ENCODE results near the gene WNT10A.
"Not testable (repeated sequence)": the region's sequence is repeated elsewhere in the genome, so short reads cannot be mapped to it uniquely, and the experiment has no call there.

The WNT10A gene

DNA sequence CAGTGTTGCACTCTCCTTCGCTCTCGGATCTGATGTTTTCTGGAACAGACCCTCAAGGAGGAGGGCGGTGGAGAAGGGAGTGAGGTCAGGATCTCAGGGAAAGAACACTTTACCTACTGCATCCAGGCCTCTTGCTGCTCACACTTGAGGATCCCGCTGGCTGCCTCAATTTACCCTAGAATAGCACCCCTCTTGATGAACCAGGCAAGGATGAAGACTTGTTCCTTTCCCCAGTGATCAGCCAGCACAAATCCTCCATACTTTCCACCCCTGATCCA lies 14.2 kb downstream of the WNT10A start:
- no peak for DNase-seq

DNA sequence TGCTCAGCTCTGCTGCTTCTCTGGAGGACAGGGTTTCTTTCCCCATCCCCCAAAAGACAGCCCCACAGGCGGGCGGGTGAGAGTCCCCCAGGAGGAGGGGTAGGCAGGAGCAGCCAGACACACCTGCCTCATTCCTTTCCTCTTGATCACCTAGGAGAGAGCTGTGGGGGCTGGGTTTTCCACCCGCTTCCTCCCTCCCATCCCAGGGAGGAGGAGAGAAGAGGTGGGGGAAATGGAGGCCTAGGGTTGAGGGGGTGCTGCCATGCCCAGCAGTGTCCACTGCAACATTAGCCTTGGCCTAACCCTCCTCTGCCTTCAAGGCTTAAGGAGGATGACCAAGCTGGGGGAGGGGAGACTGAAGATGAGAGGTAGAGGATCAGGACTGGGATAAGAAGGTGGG lies 14.7 kb downstream of the WNT10A start:
- no peak for DNase-seq

DNA sequence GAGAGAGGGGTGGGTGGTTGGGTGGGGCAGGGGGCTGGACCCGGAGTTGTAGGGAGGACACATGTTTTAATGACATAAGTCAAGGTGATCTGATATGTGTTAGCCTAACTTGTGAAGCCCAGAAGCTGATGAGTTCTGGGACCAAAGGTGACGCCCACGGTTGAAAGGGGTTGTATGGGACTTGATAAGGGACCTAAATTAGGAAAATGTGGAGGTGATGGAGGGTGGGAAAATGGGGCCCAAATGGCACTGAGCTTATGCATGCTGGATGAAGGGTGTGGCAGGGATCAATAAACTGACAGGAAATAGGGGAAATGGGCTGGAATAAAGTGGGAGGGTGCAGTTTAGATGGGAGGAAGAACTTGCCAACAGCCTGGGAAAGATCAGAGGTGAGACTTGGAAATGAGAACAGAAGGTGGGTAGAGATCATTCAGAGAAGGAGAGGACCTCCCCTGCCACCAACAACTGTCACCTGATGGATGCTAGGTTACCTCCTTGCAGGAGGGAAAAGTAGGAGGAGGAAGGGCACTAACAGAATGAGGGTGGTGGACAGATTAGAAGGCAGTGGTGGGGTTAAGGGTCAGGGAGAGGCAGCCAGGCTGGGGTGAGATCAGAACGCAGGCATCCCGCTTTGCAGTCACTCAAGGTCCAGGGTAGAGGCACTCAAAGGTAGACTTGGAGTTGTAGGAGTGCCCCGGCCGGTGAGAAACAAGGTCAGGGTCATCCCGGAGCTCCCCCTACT lies 15.3 kb downstream of the WNT10A start:
- DNase-seq = no peak

DNA sequence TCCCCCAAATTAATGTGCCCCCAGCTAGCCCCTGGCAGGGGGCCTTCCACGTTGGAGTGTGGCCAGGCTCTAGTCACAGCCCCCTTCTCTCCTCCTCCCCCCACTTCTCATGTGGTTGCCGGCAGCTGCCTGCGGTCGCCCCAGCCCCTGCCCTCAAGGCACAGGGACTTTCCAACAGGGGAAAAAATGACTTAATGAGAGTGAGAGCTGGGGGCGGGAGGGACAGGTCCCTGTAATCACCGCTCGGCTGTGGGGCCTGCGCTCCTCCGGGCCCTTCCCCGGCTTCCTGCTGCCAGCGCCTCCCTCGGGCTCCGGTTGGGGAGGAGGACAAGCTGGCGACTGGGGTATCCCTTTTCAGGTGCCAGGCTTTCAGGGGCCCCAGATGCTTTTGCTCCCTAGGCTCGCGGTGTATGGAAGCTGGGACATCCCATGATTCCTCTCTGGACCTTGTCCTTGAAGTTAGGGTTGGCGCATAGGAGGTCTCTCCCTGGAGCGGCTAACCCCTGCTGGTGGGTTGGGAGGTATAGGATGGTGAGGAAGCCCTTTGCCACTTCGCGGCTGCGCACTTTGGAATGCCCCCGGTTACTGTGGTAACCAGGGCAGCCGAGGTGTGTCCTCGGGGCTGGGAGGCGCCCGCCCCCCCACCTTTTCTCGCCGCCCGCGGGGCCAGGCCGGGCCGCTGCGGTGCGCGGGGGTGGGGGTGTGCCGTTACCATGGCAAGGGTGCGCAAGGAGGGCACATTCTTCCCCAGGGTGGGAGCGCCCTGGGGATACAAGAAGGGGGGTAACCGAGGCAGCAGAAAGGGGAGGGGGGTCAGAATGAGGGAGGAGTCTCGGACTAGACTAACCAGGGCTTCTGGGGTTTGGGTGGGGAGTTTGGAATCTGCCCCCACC lies 16.1 kb downstream of the WNT10A start:
- no peak for DNase-seq

DNA sequence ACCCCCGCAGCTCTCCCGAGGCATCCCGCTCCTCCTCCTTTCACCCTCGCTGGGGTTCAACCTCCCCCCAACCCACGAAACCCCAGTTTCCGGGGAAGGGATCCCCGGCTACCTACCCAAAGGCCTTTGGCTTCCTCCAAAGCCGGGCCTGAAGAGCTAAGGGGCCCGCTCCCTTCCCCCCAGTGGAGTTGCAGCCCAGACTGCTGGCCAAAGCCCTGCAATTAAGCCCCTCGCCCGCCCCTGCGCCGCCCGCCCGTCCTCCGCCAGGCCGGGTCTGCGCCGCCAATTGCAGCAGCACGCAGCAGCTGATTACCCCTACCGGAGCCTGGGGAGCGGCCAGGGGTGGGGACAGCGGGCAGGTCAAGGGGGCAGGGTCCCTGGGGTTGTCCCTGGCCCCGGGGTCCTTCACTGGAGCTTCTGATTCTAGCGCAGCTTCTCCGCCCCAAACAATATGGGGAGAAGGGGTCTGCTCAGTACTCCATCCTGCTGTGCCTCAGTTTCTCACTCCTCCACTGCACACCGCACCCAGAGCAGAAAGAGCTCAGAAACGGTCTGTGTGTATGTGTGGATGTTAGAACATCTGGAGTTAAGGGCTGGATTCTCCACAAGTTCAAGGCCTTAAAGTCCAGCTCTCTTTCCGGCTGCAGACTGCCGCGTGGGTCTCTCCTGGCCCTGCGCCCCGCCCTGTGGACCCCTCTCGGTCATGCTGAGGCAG lies 16.9 kb downstream of the WNT10A start:
- no peak for DNase-seq

DNA sequence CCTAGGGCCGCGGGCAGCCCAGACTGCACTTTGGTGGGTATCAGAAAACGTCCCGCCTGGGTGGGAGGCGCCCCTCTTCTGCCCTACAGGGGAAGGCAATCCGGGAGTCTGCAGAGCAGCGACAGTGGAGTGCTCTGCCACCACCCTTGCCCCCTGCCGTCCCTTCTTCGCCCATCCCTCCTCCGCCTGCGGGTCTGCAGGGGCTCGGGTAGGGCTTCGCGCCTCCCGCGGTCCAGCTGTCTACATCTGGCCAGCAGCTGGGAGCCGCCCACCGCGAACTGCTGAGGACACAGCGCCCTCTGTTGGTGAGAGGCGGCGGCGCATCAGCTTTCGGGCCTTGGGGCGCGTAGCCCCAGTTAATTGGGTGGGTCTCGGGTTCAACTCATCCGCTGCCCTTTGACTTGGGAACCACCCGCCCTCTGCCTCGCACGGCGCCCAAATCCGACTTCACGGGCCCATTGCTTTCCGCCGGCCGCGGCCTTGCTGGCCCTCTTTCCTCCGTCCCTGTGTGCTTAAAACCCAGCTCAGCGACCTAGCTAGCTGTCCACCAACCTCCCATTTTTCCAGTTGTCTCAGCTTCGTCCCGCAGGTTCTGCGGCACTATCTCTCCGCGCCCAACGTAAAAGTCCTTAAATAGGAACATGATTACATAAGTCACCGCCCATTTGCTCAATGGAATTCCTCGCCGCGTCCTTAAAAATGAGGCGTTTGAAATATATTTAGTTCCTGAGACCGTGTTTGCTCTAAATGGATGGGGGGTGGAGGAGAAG lies 17.6 kb downstream of the WNT10A start:
- peak; percentile 23 for DNase-seq

DNA sequence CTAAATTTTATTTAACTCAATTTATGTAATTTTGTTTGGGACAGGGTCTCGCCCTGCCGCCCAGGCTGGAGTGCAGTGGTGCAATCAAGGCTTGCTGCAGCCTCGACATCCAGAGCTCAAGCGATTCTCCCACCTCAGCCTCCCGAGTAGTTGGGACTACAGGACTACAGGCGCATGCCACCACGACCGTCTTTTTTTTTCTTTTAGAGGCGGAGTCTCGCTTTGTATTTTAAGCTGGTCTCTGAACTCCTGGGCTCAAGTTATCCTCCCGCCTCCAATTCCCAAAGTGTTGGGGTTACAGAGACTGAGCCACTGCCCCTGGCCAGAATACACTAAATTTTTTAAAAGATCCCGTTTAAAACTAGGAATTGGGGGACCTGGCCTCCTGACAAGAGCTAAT lies 18.5 kb downstream of the WNT10A start:
- DNase-seq = no peak

DNA sequence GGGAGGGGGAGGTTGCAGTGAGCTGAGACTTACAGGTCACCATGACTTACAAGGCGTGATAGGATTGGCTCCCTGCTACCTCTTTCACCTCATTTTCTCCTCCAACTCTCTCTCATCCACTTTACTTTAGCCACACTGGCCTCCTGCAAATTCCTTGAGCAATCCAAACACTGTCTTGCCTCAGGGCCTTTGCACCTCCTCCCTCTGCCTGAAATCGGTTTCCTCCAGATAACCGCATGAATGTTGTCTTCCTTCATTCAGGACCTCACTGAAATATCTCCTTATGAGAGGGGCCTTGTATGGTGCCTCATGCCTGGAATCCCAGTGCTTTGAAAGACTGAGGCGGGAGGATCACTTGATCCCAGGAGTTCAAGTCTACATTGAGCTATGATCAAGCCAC lies 21.8 kb downstream of the WNT10A start:
- DNase-seq = no peak

DNA sequence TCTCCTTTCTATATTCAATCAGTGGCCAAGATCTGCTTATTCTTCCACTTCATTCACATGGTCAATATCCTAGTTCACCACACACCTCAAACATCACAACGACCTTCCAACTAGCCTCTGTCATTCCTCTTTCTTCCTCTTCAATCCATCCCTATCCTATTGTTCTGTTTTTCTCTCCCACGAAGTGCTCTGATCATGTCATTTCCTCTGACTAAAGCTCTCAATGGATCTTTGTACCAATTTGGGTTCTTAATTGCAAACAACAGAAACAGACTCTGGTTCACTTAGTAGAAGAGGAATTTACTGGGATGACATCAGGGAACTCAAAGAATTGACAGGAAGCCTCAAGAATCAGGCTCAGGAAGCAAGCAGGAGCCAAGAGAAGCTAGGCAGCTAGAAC lies 23.5 kb downstream of the WNT10A start:
- no peak for DNase-seq

DNA sequence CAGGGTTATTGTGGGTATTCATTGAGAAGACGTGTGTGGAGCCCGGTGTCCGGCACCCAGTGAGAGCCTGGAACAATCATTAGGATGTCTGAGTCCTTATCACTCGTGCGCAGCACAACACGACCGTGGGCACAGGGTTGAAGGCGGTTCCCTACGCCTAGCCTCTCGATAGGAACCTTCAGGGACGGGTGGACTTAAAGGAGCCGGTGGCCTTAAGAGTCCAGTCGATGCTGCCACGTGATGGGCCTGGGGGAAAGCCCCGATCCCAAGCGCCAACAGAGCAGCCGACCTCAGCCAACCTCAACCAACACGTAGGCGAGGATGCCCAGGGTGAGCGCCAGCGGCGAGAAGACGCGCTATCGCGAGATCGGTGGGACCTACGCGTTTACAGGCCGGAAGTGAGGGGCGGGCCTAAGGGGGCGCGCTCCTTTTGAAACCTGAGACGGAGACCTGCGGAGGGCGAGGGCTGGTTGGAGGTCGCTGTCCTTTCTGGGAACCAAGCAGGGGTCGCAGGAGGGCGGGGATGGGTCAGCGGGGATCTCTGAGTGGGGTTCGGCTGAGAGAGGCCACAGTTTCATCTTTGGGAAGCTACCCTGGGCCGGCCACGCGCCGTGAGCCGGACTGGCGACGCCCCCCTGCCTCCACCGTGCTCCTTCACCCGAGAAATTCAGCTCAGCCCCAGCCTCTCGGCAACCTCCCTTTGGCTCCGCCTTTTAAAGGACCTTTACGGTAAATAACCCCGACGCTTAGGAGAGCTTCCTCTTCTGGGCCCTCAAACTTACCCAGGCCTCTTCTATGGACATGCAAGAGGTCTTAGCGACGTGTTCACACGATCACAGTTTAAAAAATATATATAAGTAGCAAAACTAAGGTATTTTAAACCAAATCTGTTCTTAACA lies 28.3 kb downstream of the WNT10A start:
- DNase-seq = peak; percentile 81

DNA sequence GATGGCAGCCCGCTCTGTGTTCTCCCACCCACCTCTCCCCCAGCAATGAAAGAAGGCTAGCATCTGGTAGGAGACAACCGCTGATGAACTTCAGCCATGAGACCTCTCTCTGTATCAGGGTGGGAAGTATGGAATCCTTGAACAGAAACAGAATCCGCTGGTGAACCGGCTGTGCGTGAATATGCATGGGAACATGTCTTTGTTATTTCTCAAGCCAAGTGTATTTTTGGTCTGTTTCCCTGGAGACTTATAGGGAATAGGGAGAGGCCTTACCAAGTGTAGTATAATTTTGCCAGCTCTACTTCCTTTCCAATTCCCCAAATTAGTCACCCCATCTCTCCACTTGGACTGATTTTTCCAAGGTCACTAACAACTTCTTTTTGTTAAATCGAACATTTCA lies 30.1 kb downstream of the WNT10A start:
- DNase-seq = no peak

DNA sequence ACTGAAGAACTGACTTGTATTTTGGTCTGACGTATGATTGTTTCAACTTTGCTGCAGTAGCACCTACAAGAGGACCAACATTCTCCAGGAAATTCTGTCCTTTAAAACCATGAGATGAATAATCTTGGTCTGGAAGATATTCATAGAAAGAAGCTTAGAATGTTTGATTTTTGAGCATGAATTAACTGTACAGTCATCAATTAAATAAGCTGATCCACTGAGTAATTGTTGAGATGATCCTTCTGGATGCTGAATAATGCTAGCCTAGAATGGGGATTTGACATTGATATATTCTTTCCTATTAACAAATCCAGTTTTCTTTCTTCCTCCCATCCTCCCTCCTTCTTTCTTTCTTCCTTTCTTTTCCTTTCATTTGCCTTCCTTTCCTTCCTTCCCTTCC lies 39.9 kb downstream of the WNT10A start:
- DNase-seq = no peak

DNA sequence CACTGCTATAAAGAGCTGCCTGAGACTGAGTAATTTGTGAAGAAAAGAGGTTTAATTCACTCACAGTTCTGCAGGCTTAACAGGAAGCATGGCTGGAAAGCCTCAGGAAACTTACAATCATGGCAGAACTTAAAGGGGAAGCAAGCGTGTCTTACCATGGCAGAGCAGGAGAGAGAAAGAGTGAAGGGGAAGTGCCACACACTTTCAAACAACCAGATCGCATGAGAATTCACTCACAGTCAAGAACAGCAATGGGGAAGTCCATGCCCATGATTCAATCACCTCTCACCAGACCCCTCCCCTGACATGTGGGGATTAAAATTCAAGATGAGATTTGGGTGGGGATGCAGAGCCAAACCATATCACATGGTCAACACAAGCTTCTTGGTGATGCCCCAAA lies 44.1 kb downstream of the WNT10A start:
- DNase-seq = no peak

DNA sequence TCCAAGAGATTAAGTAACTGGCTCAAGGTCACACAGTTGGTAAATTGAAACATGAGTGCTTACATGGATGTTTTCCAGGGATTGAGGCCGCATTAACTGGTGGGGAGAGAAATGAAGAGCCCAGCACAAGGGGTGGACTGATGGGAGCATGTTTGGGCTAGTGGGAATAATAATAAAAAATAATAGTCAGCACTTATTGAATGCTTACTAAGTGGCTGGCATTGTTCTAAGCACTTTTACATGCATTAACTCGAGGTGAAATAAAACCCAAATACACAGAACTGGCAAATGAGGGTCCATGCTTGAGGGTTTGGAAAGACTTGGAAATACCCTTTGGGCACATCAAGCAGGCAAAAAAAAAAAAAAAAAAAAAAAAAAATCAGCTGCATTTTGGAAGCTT lies 44.8 kb downstream of the WNT10A start:
- DNase-seq = no peak

DNA sequence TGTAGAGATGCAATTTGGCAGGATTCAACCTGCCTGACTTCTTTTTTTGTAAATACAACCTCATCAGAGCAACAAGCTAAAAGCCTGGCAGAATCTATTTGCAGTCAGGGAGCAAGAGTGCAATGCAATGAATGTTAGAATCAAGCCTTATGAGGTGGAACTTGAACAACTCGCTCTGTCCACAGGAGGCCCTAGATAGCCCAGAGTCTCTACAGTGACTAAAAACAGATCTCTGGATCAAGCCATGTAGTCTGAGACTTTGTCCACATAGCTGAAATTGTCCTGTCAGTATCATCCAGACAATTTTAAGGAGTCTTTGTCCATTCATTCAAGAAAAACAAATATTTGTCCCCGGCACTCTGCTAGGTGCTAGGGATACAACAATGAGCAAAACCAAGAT lies 46.8 kb downstream of the WNT10A start:
- no peak for DNase-seq

DNA sequence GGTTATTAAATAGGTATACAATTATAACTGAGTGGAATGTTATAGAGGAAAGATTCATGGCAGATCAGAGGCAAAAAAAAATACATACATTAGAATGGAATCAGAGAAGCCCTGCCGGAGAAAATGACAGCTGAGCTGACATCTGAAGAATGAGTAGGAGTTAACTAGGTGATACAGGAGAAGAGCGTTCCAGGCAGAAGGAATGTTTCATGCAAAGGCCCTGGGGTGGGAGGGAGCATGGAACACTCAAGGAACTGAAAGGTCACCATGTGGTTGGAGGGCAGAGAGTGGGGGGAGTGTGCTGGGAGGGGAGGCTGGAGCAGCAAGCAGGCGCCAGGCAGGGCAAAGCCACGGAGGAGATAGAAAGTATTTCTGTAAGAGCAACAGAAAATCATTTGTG lies 47.2 kb downstream of the WNT10A start:
- DNase-seq = no peak

DNA sequence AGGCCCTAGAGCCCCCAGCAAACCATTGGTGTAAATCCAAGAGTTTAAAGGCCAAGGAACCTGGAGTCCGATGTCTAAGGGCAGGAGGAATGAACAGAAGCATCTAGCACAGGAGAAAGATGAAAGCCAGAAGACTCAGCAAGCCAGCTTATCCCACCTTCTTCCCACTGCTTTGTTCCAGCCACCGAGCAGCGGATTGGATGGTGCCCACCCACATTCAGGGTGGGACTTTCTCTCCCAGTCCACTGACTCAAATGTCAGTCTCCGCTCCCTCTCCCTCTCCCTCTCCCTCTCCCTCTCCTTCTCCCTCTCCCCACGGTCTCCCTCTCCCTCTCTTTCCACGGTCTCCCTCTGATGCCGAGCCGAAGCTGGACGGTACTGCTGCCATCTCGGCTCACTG lies 49.8 kb downstream of the WNT10A start:
- DNase-seq = not testable (repeated sequence)

DNA sequence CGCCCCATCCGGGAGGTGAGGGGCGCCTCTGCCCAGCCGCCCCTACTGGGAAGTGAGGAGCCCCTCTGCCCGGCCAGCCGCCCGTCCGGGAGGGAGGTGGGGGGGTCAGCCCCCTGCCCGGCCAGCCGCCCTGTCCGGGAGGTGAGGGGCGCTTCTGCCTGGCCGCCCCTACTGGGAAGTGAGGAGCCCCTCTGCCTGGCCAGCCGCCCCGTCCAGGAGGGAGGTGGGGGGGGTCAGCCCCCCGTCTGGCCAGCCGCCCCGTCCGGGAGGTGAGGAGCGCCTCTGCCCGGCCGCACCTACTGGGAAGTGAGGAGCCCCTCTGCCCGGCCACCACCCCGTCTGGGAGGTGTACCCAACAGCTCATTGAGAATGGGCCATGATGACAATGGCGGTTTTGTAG lies 51.1 kb downstream of the WNT10A start:
- not testable (repeated sequence) for DNase-seq
